Endothelial cell of umbilical vein (primary cell): ENCODE results near the gene LRRC52. TPM values are rescaled to one million over a fixed set of nuclear protein-coding genes. Genes with fewer than 3 reads are reported as not detected.

ENCODE experiments used
- BruUV-seq: library from RNA; stranded (reverse); fragments of 400-500 nt; replicated peaks from 2 replicates; lab custom pipeline; 2021; lab: Mats Ljungman, UMichigan
- CTCF ChIA-PET: fragments of 300-600, 350-600 bp; sonication (Branson Sonifier 250); formaldehyde crosslinking; loops from one replicate; lab custom pipeline; 2021; ENCODE audit warnings: antibody characterized with exemption, inconsistent platforms; lab: Charles Lee
- POLR2A ChIA-PET: fragments of 300-600, 350-600 bp; sonication (Branson Sonifier 250); formaldehyde crosslinking; loops from one replicate; lab custom pipeline; 2021; ENCODE audit warnings: antibody characterized with exemption, inconsistent platforms; lab: Charles Lee
- DNase-seq: peaks from one replicate; pipeline ENCODE4 v3.0.0-alpha.2; 2011; ENCODE audit warnings: low read depth, low spot score
- FAIRE-seq: peaks from 2 replicates; lab custom pipeline; 2011; peaks lifted over from hg19 to GRCh38; lab: Jason Lieb, UNC
- H2AFZ ChIP-seq: 2 replicates; pipeline ENCODE4 v1.6.0; 2012; ENCODE audit warnings: low read depth, low read length, control low read depth, inconsistent platforms
- H3K27ac ChIP-seq: 2 replicates; pipeline ENCODE4 v1.5.1; 2011; ENCODE audit warnings: low read depth, mild to moderate bottlenecking, control low read depth, low read length, moderate library complexity; ENCODE audit not compliant: insufficient read depth
- H3K27me3 ChIP-seq, 2 experiments: 2 replicates each; pipeline versions ENCODE4 v1.6.0 to v1.6.1; 2011; ENCODE audit warnings: low read length in 2 of 2, mixed read lengths in 1 of 2; ENCODE audit not compliant: control insufficient read depth in 2 of 2, insufficient read depth in 2 of 2
- H3K36me3 ChIP-seq, 2 experiments: 2 replicates in 1 of 2; 3 replicates in 1 of 2; pipeline ENCODE4 v1.5.1; 2011; ENCODE audit warnings: low read length in 2 of 2, mild to moderate bottlenecking in 1 of 2, moderate library complexity in 1 of 2; ENCODE audit not compliant: control insufficient read depth in 2 of 2, insufficient read depth in 2 of 2; ENCODE audit errors: extremely low read depth in 1 of 2
- H3K4me1 ChIP-seq: 3 replicates; pipeline ENCODE4 v1.5.1; 2011; ENCODE audit warnings: mild to moderate bottlenecking, low read length; ENCODE audit not compliant: control insufficient read depth, insufficient read depth; ENCODE audit errors: extremely low read depth
- H3K4me2 ChIP-seq: 2 replicates; pipeline ENCODE4 v1.6.1; 2011; ENCODE audit warnings: low read length, control low read depth, mixed read lengths; ENCODE audit not compliant: insufficient read depth
- H3K4me3 ChIP-seq, 3 experiments: fragments of 200-600 bp in 1 of 3; sonication (generic), shearing (Covaris generic) in 1 of 3; replicated peaks in 1 of 3; 2 replicates each; pipeline ENCODE4 v1.5.1; 2011 to 2016; ENCODE audit warnings: control low read depth in 3 of 3, low read length in 3 of 3, mild to moderate bottlenecking in 2 of 3, inconsistent platforms in 1 of 3, low read depth in 1 of 3, moderate library complexity in 1 of 3; ENCODE audit not compliant: insufficient read depth in 1 of 3
- H3K79me2 ChIP-seq: 2 replicates; pipeline ENCODE4 v1.6.0; 2012; ENCODE audit warnings: low read length, inconsistent platforms; ENCODE audit not compliant: control insufficient read depth, insufficient read depth
- H3K9ac ChIP-seq: replicated peaks from 2 replicates; pipeline ENCODE3; 2011; ENCODE audit warnings: low read length, control low read depth; ENCODE audit not compliant: insufficient read depth; ENCODE audit errors: extremely low read depth
- H3K9me1 ChIP-seq: replicated peaks from 3 replicates; pipeline ENCODE4 v1.6.0; 2011; ENCODE audit warnings: mild to moderate bottlenecking, low read length; ENCODE audit not compliant: control insufficient read depth, insufficient read depth; ENCODE audit errors: extremely low read depth
- H3K9me3 ChIP-seq: replicated peaks from 2 replicates; pipeline ENCODE4 v1.5.1; 2012; ENCODE audit warnings: low read length, inconsistent platforms; ENCODE audit not compliant: control insufficient read depth, insufficient read depth
- H4K20me1 ChIP-seq: replicated peaks from 2 replicates; pipeline ENCODE3; 2011; ENCODE audit warnings: mild to moderate bottlenecking, low read length; ENCODE audit not compliant: control insufficient read depth, insufficient read depth; ENCODE audit errors: extremely low read depth
- EZH2 ChIP-seq: IDR thresholded peaks from 2 replicates; pipeline ENCODE4 v1.6.1; 2012; ENCODE audit warnings: borderline replicate concordance, low read depth, mild to moderate bottlenecking, moderate library complexity, low read length, inconsistent platforms; ENCODE audit not compliant: severe bottlenecking
- FOS ChIP-seq: IDR thresholded peaks from 2 replicates; pipeline ENCODE4 v1.6.1; 2011; ENCODE audit warnings: mild to moderate bottlenecking, low read length, moderate library complexity, borderline replicate concordance; ENCODE audit not compliant: insufficient read depth
- GATA2 ChIP-seq: IDR thresholded peaks from 2 replicates; pipeline ENCODE4 v1.7.0; 2011; ENCODE audit warnings: low read depth, mild to moderate bottlenecking, moderate library complexity, mixed read lengths, low read length; ENCODE audit not compliant: insufficient read length, insufficient read depth
- JUN ChIP-seq: IDR thresholded peaks from 2 replicates; pipeline ENCODE4 v1.6.1; 2011; ENCODE audit warnings: borderline replicate concordance, low read depth; ENCODE audit not compliant: insufficient read length, insufficient read depth
- MYC ChIP-seq: IDR thresholded peaks from one replicate; pipeline ENCODE4 v1.6.1; 2011; ENCODE audit warnings: mild to moderate bottlenecking, low read depth, low read length
- POLR2A ChIP-seq: IDR thresholded peaks from 2 replicates; pipeline ENCODE4 v1.6.1; 2012; ENCODE audit warnings: low read depth, mild to moderate bottlenecking, control low read depth, low read length
- POLR2AphosphoS5 ChIP-seq: IDR thresholded peaks from 2 replicates; pipeline ENCODE4 v1.6.1; 2012; ENCODE audit warnings: low read depth, mild to moderate bottlenecking, control low read depth, low read length, moderate library complexity; ENCODE audit not compliant: insufficient read depth
- dilution Hi-C: fragments of 300-500 bp; cut with MboI; formaldehyde crosslinking; loops from one replicate; pipeline ENCODE4 v1.15.0; 2019; ENCODE audit warnings: low sequenced_read_pairs; ENCODE audit not compliant: extremely low pct_ligation_motif_present
- intact Hi-C: fragments of 100-400 bp; cut with micrococcal nuclease; formaldehyde crosslinking; loops from one replicate; pipeline ENCODE4 v1.10.0; 2022
- polyA plus RNA-seq, 4 experiments: library from polyadenylated mRNA; depleted of rRNA in 3 of 4; stranded (reverse) in 3 of 4; unstranded in 1 of 4; fragments of >200 nt; gene quantifications; 2 replicates each; pipeline versions ENCODE4 v1.2.1 to v1.2.3, GENCODE V29; 2011 to 2012; ENCODE audit warnings: missing spikeins in 1 of 4
- total RNA-seq: library from RNA; stranded (reverse); gene quantifications from 2 replicates; pipeline ENCODE4 v1.2.3, GENCODE V29; 2021
- TF ChIP-seq, protein P1 (sequence below), 2 donors: IDR thresholded peaks; 1 replicate in 1 of 2; 2 replicates in 1 of 2; pipeline ENCODE4 v1.5.1; 2011; ENCODE audit warnings: low read length in 2 of 2, mild to moderate bottlenecking in 2 of 2, moderate library complexity in 2 of 2, control low read depth in 1 of 2, inconsistent platforms in 1 of 2, low read depth in 1 of 2; ENCODE audit not compliant: insufficient read depth in 1 of 2; ENCODE audit errors: extremely low read depth in 1 of 2
- TF ChIP-seq, protein P2 (sequence below): IDR thresholded peaks from 2 replicates; pipeline ENCODE4 v1.6.1; 2011; ENCODE audit not compliant: insufficient read depth, insufficient read length

Gene LRRC52
- total and polyA plus RNA-seq, 2 donors (not counting 3 experiments of a cell fraction or from before 2014, with no cell fraction given): not detected

DNA sequence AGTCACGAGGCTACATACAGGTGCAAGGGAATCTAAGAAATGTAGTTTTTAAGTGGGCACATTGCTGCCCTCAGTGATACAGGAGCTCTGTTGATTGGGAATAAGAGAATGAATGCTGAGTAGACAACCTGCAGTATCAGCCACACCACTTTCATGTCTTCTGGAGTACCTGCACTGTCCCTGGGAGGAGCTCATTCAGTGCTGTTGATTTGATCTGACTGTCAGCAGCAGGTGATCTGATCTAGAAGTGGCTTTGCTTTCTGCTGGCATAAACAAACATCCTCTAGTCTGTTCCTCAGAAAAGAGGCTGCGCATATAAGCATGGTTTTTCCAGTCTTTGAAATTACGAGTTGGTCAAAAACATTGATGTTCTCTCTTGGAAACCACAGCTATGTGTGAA lies 35.5 kb upstream of the LRRC52 start:
- no peaks in the 10 kb centered on the region for H3K27me3 ChIP-seq
- FAIRE-seq (no peak), DNase-seq (no peak)
- no TSS peak for BruUV-seq
- no peaks in the 10 kb centered on the region for H3K9me3 ChIP-seq
- ChIA-PET POLR2A (no interaction called here), CTCF (no interaction called here)
- H4K20me1 ChIP-seq: no peaks in the 10 kb centered on the region
- TF ChIP-seq POLR2A (no peak), FOS (no peak), POLR2AphosphoS5 (no peak), MYC (no peak), JUN (no peak), EZH2 (no peak), GATA2 (no peak)
- TF ChIP-seq, protein P1, sequence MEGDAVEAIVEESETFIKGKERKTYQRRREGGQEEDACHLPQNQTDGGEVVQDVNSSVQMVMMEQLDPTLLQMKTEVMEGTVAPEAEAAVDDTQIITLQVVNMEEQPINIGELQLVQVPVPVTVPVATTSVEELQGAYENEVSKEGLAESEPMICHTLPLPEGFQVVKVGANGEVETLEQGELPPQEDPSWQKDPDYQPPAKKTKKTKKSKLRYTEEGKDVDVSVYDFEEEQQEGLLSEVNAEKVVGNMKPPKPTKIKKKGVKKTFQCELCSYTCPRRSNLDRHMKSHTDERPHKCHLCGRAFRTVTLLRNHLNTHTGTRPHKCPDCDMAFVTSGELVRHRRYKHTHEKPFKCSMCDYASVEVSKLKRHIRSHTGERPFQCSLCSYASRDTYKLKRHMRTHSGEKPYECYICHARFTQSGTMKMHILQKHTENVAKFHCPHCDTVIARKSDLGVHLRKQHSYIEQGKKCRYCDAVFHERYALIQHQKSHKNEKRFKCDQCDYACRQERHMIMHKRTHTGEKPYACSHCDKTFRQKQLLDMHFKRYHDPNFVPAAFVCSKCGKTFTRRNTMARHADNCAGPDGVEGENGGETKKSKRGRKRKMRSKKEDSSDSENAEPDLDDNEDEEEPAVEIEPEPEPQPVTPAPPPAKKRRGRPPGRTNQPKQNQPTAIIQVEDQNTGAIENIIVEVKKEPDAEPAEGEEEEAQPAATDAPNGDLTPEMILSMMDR (IDR thresholded peaks at IDR 0.05; ENCODE audit: extremely low read depth in 1 of 2, insufficient read depth in 1 of 2, low read depth in 1 of 2, low read length in 2 of 2): no peak
- TF ChIP-seq, protein P2, sequence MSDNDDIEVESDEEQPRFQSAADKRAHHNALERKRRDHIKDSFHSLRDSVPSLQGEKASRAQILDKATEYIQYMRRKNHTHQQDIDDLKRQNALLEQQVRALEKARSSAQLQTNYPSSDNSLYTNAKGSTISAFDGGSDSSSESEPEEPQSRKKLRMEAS: no peak
- H3K27ac ChIP-seq: no peak overlapping the region
- intact Hi-C loops (no loop called here), dilution Hi-C loops (no loop called here)
- H3K79me2 ChIP-seq: no peaks in the 10 kb centered on the region
- no peaks in the 10 kb centered on the region for H3K4me1 ChIP-seq
- H3K36me3 ChIP-seq: no peaks in the 10 kb centered on the region
- H3K9me1 ChIP-seq: no peaks in the 10 kb centered on the region
- H3K9ac ChIP-seq: no peak overlapping the region
- no peak overlapping the region for H3K4me2 ChIP-seq
- no peak overlapping the region for H3K4me3 ChIP-seq
- H2AFZ ChIP-seq: no peak overlapping the region
